ENCODE results near the gene ZNF582. TPM values are rescaled to one million over a fixed set of nuclear protein-coding genes. Genes with fewer than 3 reads are reported as not detected.

ZNF582 gene
- 0.71 and 4.2 TPM in 2 replicates for polyA plus RNA-seq (2014; cell fraction: cytosol; rRNA removed)
- polyA plus RNA-seq (2014; cell fraction: nucleus; rRNA removed): 2.4 and 2.7 TPM in 2 replicates

DNA sequence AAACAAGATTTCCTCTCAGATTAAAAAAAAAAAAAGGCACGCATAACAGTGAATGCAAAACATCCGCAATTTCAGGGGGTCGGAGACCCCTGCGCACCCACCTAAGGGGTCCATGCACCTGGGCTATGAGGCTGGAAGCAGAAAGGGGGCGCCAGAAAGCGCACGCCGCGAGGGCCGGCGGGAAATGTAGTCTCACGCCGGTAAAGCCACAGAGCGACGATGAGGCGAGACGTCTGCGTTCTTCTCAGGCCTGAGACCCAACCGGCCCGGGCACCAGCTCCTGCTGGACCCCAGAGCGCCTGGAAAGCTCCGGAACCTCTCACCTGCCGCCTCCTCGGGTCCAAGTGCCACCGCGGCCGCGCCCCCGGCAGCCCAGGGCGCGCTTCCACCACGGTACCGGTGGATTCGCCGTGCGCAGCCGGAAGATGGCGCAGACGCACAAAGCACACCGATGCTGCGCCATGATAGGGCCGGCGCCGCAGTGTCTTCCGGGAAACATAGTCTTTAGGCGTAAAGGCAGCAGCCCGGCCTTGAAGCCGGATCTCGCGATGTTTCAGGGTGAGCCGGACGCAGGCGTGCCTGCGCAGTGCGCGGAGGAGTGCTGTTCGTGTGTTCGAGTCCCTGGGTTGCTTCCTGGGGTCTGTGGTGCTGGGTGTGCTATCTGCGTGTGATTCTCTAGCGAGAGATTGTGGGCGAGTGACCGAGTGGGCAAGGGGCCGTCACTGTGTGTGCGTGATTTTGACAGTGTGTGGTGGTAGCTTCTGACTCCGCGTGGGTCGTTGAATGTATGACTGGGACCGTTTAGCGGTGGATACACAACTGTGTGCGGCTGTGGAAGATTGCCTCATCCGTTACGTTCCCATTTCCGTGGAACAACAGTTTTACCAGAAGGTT lies at the start of gene ZNF582:
Gene ZNF582, minus strand, starts transcription at position 416 of the 894 bp plus-strand sequence. CDS start 1,782 bp downstream, outside the sequence.
- DNase-seq (ENCODE audit: low spot score): peak; percentile 93

DNA sequence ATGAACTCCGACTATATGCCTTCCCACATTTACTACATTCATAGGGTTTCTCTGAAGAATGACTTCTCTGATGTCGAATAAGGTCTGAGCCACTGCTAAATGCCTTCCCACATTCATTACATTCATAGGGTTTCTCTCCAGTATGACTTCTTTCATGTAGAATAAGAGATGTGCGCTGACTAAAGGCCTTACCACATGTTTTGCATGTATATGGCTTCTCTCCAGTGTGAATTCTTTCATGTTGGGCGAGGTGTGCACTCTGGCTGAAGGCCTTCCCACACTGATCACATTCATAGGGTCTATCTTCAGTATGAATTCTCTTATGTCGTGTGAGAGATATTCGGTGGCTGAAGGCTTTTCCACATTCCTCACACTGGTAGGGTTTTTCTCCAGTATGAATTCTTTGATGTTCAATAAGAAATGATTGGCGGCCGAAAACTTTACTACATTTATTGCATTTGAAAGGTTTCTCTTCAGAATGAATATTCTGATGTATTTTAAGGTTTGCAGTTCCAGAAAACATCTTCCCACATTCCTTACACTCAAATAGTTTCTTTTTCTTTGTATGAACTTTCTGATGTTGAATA lies 48.0 kb upstream of the ZNF582 start:
- no peak for DNase-seq (ENCODE audit: low spot score)

DNA sequence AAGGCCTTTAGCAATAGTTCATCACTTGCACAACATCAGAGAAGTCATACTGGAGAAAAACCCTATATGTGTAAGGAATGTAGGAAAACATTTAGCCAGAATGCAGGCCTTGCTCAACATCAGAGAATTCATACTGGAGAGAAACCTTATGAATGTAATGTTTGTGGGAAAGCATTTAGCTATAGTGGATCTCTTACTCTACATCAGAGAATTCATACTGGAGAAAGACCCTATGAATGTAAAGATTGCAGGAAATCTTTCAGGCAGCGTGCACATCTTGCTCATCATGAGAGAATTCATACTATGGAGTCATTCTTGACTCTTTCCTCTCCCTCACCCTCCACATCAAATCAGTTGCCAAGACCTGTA lies 30.6 kb upstream of the ZNF582 start:
- no peak for DNase-seq (ENCODE audit: low spot score)

DNA sequence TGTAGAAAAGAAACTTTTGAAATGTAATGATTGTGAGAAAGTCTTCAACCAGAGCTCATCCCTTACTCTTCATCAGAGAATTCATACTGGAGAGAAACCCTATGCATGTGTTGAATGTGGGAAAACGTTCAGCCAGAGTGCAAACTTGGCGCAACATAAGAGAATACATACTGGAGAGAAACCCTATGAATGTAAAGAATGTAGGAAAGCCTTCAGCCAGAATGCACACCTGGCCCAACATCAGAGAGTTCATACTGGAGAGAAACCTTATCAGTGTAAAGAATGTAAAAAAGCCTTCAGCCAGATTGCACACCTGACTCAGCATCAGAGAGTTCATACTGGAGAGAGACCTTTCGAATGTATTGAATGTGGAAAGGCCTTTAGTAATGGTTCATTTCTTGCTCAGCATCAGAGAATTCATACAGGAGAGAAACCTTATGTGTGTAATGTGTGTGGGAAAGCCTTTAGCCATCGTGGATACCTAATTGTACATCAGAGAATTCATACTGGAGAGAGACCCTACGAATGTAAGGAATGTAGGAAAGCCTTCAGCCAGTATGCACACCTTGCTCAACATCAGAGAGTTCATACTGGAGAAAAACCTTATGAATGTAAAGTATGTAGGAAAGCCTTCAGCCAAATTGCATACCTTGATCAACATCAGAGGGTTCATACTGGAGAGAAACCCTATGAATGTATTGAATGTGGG lies 30.1 kb upstream of the ZNF582 start:
- no peak for DNase-seq (ENCODE audit: low spot score)

DNA sequence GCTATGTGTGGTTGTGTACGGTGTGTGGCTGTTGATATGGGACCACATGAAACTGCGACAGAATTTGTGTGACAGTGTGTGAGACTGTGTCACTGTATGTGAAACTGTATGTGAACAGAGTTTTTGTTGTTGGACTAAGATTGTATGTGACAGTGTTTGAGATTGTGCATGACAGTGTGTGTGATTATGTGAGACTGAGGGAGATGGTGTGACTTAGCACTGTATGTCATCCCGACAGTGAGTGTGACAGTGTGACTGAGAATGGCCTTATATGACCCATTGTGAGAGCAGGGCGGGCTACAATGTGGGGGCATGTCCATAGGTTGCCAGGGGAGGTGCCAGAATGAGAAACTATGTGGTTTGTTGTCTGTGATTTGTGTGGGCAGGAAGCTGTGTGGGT lies 11.7 kb upstream of the ZNF582 start:
- DNase-seq (ENCODE audit: low spot score): no peak

DNA sequence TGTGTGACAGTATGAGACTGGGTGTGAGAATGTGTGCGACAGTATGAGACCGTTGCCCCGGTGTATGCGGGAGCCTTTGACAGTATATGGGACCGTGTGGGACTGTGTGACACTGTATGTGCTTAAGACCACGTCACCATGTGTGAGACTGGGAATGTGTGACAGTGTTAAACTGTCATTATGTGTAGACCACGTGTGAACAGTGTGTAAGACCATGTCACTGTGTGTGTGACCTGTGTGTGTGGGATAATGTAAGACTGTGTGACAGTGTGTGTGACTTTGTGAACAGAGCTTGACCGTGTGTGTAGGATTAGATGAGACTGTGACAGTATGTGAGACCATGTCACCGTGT lies 11.3 kb upstream of the ZNF582 start:
- DNase-seq (ENCODE audit: low spot score): no peak

DNA sequence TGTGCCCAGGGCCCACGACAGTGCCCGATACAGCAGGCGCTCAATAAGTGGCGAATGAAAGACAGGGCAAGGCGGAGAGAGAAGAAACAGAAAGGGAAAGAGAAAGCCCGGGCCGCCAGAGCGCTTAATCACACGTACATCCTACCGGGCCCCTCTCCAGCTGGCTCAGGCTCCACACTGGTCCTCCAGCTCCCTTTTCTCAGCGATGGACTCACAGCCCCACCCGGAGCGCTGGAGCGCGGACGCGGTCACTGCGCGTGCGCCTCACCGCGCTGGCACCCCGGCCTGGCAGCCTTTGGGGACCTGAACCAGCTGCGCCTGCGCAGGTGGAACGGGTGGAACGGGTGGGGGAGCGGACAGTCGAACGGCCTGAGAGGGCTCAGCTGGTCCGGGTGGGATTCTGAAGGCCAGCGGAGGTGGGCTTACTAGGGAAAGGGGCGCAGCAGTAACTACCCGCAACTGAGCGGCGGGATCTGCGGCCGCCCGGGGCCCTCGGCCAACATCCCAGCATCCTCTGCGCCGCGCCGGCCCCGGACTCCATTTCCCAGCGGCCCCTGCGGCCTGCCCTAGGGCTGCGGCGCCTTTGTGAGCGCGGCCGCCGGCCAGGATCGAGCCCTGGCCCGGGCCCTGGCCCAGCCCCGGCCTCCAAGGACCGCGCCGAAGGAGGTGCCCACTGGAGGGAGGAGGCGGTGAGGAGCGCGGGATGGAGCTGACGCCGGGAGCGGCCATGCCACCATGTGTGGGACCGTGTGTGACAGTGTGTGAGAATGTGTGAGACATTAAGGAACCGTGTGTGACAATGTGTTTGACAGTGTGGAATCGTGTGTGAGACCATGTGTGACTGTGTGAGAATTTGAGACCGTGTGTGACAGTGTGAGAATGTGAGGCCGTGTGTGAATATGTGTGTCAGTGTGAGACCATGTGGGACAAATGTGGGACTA lies 10.7 kb upstream of the ZNF582 start, which contains the start of gene ZNF583:
Gene ZNF583, plus strand, starts transcription at position 569 of the 941 bp plus-strand sequence. CDS start 2,783 bp downstream, outside the sequence.
- DNase-seq (ENCODE audit: low spot score): peak; percentile 81

DNA sequence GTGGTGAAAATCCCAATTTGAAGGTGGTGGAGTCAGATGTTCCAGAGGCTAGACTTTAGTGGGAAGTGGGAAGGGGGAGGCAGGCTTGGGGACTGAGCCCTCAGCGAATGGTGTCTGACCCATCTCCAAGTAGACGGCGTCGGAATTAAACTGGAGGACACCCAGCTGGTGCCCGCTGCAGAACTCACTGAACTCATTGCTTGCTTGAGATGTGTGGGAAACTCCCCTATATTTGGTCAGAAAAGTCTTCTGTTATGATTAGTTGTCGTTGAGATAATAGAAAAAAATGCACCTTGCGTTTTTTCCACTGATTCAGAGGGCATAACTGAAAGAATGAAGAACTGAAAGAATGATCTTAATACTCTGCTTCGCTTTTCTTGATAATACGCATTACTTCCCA lies 9.9 kb upstream of the ZNF582 start:
- DNase-seq (ENCODE audit: low spot score): no peak

- no peak for DNase-seq (ENCODE audit: low spot score)
Measured at GRCh38 chr19:56400485-56400884, 7.2 kb upstream of the ZNF582 start.

DNA sequence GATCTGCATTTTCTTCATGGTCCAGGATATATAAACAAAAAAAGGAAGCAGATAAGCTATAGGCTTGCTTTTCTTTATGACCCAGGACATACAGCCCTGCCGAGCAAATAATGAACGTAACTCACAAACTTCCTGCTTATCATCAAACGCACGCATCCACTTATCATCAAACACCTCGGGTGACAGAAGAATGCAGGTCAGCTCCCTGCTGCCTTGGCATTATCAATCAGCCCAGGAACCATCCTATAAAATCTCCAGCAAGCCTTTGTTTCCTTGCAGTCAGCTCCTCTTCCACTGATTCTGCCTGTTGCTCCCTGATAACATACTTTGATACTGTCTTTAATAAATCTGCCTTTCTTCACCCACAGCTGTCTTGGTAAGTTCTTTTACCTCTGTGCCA lies 5.5 kb upstream of the ZNF582 start:
- no peak for DNase-seq (ENCODE audit: low spot score)

GRCh38 chr19:56383826-56384605 lies 9.3 kb downstream of the ZNF582 start:
- DNase-seq (ENCODE audit: low spot score): no peak

- DNase-seq (ENCODE audit: low spot score): no peak
Measured at GRCh38 chr19:56377105-56377924, 16.0 kb downstream of the ZNF582 start.

- DNase-seq (ENCODE audit: low spot score): no peak
Measured at GRCh38 chr19:56372281-56372680, 21.1 kb downstream of the ZNF582 start.

- DNase-seq (ENCODE audit: low spot score): no peak
Measured at GRCh38 chr19:56369886-56370676, 23.3 kb downstream of the ZNF582 start.

DNA sequence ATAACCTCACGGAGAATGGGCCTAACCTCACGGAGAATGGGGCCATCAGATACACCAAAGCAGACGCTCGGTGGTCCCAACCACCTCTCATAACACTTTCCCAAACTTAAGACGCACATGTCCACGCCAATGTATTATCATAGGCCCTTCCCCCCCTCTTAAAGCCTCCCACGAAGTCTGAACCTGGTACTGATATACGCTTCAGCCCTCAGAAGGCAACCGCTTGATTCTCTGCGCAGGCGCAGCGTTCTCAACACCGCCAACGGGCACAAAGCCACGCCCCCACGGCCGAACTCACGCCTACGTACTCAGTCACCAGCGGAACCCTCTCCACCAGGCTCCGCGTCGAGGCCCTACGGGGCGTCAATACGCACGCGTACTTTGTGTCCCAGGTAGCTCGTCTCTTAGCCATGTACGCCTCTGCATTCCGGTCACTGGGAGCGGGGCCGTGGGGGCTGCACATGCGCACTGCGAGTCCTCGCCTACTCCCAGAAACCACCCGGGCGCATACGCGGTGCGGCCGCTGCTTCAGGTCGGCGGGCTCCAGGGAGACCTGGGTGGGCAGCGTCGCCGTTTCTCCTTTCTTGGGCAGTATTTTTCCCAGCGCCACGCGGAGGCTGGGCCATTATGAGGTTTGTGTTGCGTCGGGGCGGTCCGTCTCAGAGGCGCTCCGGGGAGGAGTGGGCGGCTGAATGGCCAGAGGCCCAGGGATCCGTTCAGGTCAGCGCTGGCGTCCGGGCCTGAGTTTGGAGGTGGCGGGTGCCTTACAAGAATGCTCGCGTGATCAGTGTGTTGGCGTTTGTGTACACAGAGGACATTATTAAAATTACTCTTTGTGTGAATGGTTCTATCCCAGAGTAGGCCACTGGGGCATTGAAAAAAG lies 25.3 kb downstream of the ZNF582 start:
- peak; percentile 94 for DNase-seq (ENCODE audit: low spot score)

DNA sequence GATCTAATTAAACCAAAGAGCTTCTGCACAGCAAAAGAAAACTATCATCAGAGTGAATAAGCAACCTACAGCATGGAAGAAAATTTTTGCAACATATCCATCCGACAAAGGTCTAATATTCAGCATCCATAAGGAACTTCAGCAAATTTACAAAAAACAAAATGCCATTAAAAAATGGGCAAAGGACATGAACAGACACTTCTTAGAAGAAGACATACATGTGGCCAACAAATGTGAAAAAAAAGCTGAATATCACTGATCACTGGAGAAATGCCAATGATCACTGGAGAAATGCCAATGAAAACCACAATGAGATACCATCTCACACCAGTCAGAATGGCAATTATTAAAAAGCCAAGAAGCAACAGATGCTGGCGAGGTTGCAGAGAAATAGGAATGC lies 32.5 kb downstream of the ZNF582 start:
- DNase-seq (ENCODE audit: low spot score): no peak

DNA sequence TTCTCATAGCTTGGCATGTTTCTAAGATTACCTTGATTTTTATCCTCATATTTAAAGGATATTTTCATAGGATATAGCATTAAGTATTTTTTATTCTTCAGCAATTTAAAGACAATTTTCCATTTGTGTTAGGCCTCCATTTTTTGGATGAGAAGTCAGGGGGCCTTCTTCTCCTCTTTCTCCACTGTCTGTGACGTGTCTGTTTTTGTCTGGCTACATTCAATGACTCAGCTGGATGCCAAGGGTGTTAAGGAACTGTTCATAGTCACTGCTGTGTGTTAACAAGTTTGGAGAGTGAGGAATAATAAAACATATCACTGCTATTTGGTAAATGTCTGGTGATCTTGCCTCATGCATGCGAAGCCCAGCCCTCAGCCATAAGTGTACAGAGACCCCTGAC lies 36.4 kb downstream of the ZNF582 start:
- no peak for DNase-seq (ENCODE audit: low spot score)

GRCh38 chr19:56355517-56355916 lies 37.8 kb downstream of the ZNF582 start:
- DNase-seq (ENCODE audit: low spot score): no peak
